GM21526 (cell line): Measurements from ENCODE around the gene MAPK8IP3.
"Not testable (repeated sequence)": the region's sequence is repeated elsewhere in the genome, so short reads cannot be mapped to it uniquely, and the experiment has no call there.

Source experiments
- ATAC-seq: cut with Tn5 transposase; IDR thresholded peaks from one replicate; pipeline ENCODE4 v1.9.1; 2021; ENCODE audit warnings: moderate library complexity; ENCODE audit not compliant: unreplicated experiment, low FRiP score

The MAPK8IP3 gene

DNA sequence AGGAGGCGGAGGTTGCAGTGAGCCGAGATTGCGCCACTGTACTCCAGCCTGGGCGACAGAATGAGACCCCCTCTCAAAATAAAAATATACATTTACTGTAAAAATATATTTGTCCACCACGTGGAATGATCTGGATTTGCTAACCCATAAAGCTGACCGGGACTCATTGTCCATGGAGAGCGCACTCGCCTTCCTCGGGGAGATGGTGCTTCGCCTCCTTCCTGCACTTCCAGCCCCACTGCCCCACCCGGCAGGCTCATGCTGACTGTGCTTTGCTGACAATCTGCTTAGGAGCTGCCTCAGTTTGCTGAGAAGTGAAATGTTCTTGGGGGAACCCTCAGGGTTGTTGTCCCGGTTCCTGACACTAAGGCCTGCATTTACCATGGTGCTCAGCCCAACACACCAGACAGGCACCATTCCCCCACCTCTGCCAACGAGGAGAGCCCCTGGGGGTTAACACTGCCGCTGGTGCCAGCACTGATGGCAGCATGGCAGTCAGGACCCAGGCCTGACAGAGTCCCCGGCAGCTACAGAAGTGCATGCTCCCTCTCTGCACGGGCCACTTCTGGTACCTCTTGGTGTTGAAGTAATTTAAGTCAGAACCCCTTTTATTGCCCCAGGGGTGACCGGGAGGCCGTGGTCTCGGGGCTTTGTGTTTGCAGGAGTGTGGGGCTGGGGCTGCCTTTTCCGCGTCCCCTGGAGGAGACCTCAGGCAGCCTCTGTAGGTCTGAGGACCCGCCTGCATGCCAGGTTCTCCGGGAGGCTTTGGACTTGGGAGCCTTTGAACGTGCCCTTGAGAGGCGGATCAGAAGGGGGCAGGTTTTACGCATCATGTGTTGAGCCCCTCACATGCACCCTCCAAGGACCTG, 79.2 kb downstream of the MAPK8IP3 start:
- no peak for ATAC-seq

DNA sequence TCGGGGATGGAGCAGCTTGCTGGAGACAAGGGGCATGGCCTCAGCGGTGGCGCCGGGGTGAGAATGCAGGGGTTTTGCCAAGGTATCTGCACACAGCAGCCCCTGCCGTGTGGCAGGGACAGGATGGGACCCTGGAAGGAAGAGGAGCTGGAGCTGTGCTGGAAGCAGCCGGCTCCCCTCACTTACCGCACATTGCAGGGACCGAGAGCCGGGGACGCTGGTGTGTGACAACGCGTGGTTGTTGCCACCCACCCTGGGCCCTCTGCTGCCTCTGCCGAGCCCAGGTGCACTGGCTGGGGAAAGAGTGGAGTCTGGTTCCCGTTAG, 79.8 kb downstream of the MAPK8IP3 start:
- no peak for ATAC-seq

DNA sequence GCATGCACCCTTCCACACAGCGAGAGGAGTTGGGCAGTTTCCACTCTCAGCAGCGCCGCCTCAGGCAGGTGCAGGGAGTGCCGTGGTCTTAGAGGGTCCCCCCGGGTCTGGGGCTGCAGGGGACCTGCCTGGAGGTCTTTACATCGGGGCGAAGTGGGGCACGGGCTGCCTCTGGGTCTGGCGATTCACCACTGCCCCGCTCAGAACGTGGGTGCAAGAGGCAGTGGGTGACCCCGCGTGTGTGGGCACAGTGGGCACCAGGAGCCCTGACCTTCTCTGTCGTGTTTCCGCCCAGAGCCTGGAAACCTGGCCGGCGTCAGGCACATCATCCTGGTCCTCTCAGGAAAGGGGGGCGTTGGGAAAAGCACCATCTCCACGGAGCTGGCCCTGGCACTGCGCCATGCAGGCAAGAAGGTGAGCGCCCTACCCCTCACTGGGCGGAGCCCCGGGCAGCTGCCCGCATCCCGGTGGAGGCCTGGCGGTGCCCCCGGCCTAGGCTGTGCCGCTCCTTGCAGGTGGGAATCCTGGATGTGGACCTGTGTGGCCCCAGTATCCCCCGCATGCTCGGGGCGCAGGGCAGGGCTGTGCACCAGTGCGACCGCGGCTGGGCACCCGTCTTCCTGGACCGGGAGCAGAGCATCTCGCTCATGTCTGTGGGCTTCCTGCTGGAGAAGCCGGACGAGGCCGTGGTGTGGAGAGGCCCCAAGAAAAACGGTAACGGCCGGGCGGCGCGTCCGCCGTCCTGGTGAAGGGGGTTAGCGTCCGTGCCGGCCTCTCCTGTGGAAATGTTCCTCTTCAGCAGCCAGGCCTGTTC, 80.5 kb downstream of the MAPK8IP3 start:
- ATAC-seq = no peak

DNA sequence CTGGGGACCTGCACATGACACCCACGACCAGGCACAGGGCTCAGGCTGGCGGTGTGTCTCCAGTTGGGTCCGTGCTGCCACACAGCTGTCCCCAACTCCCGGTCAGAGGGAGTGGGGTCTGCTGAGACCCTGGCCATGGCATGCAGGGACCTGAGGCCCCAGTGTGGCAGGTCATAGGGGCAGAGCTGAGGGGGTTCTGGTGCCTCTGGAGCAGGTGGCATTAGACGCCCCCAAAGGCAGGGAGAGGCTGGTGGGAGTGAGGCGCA, 81.0 kb downstream of the MAPK8IP3 start:
- no peak for ATAC-seq

DNA sequence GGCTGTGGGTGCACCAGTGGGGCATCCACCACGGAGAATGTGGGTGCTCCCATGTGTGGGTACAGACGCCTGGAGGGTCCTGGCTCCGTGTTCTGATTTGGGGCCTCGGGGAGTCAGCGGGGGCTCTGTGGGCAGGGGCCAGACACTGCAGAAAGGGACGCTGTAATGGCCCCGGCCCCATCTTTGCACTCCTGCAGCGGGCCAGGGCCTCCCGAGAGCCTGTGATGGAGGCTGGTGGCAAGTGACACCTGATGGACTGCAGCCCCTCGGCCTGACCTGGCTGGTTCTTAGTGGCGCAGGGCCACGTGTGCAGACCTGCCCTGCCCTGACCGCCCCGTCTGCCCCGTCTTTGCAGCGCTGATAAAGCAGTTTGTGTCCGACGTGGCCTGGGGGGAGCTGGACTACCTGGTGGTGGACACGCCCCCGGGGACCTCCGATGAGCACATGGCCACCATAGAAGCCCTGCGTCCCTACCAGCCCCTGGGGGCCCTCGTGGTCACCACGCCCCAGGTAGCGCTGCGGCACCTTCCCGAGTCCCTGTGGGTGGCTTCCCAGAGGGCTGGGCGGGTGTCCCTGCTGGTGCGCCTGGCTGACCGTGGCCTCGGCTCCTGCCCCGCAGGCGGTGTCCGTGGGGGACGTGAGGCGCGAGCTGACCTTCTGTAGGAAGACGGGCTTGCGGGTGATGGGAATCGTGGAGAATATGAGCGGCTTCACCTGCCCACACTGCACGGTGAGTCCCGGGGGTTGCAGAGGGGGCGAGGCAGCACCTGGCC, 81.5 kb downstream of the MAPK8IP3 start:
- no peak for ATAC-seq

DNA sequence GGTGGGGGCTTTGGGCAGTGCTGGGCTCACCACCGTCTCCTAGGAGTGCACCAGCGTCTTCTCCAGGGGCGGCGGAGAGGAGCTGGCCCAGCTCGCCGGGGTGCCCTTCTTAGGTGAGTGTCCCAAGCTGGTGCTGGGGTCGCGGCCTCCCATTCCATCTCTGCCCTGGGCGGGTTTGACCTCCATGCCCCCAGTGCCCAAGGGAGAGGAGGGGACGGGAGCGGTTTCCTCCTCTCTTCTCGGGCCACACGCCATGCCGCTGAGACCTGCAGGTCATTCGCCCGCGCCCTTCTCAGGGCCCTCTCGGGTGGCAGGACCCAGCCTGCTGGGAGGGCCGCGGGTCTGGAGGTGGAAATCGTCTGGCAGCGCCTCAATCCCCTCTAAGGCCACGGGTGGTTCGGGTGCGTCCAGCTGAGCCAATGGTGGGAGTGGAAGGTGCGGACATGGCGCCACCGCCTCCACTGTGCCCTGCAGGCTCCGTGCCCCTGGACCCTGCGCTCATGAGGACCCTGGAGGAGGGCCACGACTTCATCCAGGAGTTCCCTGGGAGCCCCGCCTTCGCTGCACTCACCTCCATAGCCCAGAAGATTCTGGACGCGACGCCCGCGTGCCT, 82.2 kb downstream of the MAPK8IP3 start:
- no peak for ATAC-seq

DNA sequence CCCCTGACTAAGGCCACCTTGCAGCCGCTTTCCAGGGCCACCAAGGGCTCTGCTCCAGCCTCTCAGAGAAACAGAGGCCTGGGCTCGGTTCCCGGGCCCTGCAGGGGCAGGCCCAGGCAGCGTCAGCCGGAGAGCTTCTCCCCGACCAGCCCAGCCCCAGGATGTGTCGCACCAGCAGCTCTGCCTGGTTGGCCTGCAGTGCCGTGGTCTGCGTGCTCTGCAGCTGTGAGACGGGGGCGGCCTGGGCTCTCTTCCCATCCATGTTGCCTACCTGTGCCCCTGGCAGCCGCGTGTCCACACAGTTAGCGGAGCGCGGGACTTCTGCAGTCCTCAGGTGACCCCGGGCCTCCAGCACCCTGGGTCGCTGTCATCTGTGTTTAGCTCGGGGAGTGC, 82.7 kb downstream of the MAPK8IP3 start:
- ATAC-seq = no peak

DNA sequence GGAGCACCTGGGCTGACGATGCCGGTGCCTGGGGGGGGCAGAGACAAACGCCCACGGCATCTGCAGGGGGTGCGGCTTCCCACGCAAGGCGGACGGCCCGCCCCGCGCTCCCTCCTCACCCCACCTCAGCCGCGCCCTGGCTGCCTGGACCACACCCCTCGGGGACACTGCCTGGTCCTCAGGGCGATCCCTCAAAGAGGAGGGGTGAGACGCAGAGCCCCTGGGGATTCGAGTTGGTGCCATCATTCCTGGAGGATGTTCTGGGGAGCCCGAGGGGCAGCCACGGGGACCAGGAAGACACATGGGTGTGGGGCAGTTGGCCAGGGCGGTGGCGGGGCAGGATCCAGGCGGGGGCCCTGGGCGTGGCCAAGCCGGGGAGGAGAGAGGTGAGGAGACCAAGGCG, 83.6 kb downstream of the MAPK8IP3 start:
- no peak for ATAC-seq

DNA sequence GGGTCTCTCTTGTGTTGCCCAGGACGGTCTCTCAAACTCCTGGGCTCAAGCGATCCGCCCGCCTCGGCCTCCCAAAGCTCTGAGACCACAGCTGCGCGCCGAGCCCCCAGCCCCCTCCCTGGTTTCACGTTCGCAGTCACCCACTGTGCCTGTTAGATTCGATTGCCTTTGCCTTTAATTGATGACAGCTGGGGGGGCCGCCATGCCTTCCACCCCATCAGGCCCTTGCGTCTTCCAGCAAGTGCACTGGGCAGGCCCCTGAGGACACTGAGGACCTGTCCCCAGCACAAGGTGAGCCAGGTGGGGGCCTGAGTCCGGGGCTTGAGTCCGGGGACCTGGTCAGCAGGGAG, 84.2 kb downstream of the MAPK8IP3 start:
- ATAC-seq = no peak

DNA sequence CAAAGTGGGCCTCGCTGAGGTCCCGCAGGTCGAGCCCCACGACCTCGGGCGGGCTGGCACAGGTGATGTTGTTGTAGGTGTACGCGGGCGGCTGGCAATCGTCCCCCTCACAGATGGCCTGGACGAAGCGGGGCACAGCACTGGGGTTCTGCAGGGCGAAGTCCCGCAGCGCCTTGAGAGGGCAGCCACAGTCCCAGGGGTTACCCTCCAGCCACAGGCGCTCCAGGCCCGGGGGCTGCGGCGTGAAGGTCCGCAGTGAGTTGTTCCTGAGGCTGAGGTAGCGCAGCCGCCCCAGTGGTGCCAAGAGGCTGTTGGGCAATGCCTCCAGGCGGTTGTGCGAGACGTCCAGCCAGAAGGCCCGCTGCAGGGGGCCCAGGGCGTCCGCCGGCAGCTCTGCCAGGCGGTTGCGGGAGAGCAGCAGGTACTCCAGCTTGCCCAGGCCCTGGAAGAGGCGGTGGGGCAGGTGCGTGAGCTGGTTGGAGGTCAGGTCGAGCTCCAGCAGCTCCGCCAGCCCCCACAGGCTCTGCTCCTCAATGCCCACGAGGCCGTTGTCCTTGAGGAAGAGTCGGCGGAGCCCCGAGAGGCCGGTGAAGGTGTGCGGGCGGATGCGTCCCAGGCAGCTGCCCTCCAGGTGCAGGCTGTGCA, 84.7 kb downstream of the MAPK8IP3 start:
- ATAC-seq = no peak

DNA sequence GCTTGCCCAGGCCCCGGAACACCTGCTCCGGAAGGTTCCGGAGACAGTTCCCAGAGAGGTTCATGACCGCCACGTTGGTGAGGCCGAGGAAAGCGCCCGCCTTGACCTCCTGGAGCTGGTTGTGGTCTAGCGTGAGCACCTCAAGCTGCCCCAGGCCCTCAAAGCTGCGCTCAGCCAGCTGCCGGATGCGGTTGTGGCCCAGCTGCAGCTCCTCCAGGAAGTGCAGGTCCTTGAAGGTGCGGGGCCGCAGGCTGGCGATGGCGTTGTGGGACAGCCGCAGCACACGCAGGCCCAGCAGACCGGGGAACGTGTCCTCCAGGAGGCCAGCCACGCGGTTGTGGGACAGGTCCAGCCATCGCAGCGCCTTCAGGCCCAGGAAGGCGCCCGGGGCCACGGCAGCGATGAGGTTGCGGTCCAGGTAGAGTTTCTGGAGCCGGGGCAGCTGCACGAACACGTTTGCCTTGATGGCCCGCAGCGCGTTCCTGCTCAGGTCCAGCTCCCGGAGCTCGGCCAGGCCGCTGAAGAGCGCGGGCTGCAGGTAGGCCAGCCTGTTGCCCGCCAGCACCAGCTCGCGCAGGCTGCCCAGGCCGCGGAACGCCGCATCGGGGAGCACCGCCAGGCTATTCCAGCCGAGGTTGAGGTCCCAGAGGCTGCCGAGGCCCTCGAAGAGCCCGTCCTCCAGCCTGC, 85.4 kb downstream of the MAPK8IP3 start:
- no peak for ATAC-seq

DNA sequence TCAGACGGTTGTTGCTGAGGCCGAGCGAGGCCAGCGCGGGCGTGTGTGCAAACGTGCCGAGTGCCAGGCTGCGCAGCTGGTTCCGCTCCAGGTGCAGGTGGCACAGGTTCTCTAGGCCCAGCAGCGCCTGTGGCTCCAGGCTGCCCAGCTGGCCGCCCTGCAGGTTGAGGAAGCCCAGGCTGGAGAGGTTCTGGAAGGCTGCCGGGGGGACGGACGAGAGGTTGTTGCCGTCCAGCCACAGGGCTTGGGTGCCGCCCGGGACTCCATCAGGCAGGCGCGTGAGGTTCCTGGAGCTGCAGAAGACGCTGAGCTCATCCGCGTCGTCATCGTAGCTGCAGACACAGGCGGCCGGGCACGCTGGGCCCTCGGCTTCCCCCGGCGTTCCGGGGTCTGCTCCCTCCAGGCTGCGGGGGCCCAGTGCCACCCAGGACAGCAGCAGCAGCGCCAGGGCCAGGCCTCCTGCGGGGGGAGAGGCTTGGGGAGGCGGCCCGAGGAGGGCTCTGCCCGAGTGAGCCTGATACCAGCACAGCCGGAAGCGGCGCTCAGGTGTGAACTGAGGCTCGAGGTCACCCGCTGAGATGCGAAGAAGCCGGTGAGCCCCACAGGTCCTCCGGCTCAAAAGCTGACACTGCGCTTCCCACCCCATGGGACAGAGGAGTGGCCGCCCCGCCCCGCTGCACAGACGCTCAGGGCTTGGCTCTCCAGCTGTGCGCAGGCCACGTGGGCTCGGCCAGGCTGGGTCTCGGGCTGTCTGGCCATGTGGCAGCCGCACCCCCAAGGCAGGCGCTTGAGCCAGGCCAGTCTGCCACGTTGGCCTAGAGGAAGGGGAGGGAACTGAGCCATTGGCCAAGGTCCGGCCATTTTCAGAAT, 86.2 kb downstream of the MAPK8IP3 start:
- no peak for ATAC-seq

DNA sequence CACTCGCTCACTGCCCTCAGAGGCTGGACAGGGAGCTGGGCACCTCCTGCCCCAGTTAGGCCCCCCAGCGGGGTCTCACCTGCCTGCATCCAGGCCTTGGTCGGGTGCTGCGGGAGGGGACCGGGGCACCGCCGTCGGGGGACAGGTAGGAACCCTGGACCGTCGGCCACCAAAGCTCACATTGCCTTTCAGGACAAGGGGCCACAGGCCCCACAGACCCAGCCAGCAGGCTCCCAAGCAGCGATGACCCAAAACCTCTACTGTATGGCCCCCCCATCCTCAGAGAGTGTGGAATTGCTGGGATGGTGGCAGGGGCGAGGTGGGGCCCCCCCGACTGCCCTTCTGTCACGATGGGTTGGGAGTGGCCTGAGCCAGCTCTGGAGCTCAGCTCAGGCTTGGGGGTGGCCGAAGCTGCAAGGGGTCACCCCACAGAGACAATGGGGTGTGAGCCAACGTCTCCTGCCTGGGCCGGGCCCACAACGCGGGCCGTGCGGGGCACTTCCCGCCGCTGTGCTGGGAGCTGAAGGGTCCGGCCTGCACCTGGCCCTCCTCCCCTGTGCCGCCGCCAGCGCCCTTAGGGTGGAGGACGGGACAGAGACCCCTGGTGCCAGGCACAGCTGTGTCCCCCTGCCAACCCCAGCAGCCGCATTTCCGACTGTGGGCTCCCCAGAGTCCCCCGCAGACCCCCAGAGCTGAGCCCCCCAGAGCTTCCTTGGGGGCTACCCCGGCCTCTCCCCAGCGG, 87.0 kb downstream of the MAPK8IP3 start:
- ATAC-seq = no peak

DNA sequence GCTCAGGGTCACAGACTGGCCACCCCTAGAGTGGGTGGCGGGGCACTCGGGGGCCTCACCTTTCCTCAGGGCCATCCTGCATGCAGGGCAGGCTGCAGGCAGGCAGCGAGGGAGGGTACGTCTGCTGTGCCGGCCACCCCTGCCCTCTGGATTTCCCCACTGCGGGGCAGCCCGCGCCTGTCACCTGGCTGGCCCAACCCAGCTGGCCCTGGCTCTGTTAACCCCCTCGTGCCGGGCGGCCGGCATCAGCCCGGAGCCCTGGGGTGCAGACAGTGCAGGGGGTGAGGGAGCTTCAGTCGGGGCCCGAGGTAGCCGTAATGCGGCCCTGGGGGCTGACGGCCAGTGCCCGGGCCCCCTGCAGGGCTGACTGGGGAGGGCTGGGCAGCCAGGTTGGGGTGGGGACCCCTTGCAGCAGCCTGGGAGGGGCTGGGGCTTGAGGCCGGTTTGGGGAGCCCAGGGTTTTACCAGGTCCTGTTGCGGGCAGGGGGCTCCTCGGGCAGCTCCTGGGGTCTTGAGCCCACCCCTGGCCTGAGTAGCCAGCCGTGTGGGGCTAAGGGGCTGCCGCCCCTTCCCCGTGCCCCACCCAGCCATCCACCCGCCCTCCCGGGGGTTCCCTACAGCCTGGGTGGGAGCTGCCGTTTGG, 87.7 kb downstream of the MAPK8IP3 start, which contains the start of gene IGFALS:
Gene IGFALS, minus strand, starts transcription at position 128 of the 643 bp plus-strand sequence. Its CDS starts 53 bp downstream, at position 75.
- no peak for ATAC-seq

DNA sequence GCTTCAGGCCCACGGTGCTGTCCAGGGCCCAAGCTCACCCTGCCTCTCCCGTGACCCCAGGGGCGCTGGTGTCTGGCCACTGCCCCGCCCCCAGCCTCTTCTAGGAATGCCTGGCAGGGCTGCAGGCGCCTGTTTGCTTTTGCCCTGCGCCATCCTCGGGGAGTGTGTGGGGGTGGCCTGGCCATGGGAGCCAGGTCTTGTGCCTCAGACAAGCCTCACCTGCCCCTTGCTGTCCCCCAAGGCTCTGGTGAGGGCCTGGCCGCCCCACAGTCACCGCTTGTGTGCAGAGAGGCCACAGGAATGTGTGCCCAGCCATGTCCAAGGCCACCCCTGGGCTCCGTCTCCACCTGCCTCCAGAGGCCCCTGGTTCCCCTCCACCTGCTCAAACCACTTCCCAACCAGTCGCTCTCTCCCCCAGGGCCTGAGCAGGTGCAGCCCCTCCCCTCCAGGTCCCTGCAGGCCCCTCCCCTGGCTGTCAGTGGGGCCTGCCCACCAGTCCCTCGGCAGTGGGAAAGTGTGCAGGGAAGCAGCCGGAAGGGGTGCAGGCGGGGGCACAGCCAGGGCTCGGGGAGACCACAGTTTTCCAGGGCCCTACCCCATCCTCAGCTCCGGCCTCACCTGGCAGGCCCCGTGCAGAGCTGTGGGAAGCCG, 88.4 kb downstream of the MAPK8IP3 start:
- ATAC-seq = no peak

DNA sequence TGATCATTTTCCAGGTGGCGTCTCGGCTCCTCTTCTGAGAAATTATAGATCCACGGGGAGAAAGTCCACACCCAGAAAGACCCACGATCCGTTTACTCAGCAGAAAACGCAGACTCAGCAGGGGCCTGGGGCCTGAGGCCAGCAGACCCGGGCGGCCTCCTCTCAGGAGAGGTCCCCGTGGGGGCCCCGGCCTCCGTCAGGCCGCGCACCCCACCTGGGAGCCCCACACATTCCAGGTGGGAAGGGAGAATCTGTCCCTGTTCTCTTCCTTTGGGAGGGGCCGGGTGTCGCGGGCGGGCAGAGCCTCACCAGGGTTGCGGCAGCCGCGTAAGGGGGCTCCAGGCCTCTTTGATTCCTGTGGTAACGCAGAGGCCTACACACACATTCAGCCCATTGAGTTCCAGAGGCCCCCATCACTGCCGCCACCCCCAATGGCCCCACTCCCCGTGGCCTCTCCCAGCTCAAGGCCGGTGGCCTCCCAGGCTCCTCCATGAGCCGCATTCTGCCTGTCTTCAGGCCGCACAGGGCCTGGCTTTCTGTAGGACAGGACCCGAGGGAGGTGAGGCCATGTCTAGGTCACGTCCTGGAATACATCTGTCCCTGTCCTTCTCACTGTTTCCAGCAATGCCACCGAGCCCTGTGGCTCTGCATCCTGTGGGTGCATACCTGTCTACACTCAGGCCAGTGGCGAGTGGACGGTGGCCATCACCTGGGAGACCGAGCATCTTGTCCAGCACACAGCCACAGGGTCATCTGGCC, 89.1 kb downstream of the MAPK8IP3 start:
- no peak for ATAC-seq

DNA sequence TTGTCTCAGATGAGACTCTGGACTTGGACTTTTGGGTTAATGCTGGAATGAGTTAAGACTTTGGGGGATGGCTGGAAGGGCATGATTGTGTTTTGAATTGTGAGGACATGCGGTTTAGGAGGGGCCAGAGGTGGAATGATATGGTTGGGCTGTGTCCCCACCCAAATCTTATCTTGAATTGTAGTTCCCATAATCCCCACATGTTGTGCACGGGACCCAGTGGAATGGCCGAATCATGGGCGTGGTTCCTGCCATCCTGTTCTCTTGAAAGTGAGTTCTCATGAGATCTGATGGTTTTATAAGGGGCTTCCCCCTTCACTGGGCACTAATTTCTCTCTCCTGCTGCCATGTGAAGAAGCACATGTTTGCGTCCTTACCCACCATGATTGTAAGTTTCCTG, 93.3 kb downstream of the MAPK8IP3 start:
- ATAC-seq = not testable (repeated sequence)
